Lower leg skin (tissue), 3 donors: ENCODE results near the gene DIO3.

ENCODE experiments used
- CTCF ChIP-seq, 3 donors: fragments of 450-650 bp; IDR thresholded peaks; one replicate each; pipeline ENCODE4 v1.5.1; 2016; ENCODE audit warnings: antibody characterized with exemption in 3 of 3, mild to moderate bottlenecking in 3 of 3, moderate library complexity in 2 of 3
- POLR2A ChIP-seq, 2 donors: fragments of 450-650 bp; IDR thresholded peaks; one replicate each; pipeline ENCODE4 v1.6.1; 2016 to 2017; ENCODE audit warnings: antibody characterized with exemption in 2 of 2, mild to moderate bottlenecking in 1 of 2, moderate library complexity in 1 of 2

GRCh38 chr14:101579372-101580080 is 18.2 kb downstream of the DIO3 start:
- no peak for TF ChIP-seq CTCF (IDR thresholded peaks at IDR 0.05)
- TF ChIP-seq POLR2A (IDR thresholded peaks at IDR 0.05) = no peak
